ENCODE measurements around the gene PIK3IP1.

Gene PIK3IP1

DNA sequence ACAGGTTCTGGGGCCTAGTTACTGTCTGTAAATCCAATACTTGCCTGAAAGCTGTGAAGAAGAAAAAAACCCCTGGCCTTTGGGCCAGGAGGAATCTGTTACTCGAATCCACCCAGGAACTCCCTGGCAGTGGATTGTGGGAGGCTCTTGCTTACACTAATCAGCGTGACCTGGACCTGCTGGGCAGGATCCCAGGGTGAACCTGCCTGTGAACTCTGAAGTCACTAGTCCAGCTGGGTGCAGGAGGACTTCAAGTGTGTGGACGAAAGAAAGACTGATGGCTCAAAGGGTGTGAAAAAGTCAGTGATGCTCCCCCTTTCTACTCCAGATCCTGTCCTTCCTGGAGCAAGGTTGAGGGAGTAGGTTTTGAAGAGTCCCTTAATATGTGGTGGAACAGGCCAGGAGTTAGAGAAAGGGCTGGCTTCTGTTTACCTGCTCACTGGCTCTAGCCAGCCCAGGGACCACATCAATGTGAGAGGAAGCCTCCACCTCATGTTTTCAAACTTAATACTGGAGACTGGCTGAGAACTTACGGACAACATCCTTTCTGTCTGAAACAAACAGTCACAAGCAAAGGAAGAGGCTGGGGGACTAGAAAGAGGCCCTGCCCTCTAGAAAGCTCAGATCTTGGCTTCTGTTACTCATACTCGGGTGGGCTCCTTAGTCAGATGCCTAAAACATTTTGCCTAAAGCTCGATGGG is 13.5 kb downstream of the PIK3IP1 start:
- DNase-seq (ENCODE audit: low read depth), result no peak

GRCh38 chr22:31278151-31278621 is 14.1 kb downstream of the PIK3IP1 start:
- DNase-seq (ENCODE audit: low read depth), result no peak

GRCh38 chr22:31277741-31278140 is 14.5 kb downstream of the PIK3IP1 start:
- DNase-seq (ENCODE audit: low read depth), result no peak

- DNase-seq (ENCODE audit: low read depth), result no peak
Observed at GRCh38 chr22:31276426-31277167, 15.7 kb downstream of the PIK3IP1 start.

DNA sequence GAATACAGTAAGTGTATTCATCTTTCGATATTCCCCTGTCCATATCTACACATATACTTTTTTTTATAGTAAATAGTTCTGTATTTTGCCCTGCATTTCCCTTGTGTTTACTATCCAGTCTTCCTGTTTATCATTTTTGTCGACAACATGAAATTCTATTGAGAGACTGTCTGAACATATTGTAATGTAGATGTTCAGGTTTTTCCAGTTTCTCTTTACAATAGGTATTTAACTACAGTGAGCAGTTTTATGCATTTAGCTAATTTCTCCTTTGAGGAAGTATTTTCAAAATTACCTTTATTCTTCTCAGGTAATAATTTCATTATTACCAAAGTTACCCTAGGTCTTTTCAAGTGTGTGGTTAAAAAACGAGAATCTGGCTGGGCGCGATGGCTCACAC is 16.7 kb downstream of the PIK3IP1 start:
- DNase-seq (ENCODE audit: low read depth), result no peak

GRCh38 chr22:31275018-31275417 is 17.3 kb downstream of the PIK3IP1 start:
- no peak for DNase-seq (ENCODE audit: low read depth)

GRCh38 chr22:31274017-31274416 is 18.3 kb downstream of the PIK3IP1 start:
- no peak for DNase-seq (ENCODE audit: low read depth)

DNA sequence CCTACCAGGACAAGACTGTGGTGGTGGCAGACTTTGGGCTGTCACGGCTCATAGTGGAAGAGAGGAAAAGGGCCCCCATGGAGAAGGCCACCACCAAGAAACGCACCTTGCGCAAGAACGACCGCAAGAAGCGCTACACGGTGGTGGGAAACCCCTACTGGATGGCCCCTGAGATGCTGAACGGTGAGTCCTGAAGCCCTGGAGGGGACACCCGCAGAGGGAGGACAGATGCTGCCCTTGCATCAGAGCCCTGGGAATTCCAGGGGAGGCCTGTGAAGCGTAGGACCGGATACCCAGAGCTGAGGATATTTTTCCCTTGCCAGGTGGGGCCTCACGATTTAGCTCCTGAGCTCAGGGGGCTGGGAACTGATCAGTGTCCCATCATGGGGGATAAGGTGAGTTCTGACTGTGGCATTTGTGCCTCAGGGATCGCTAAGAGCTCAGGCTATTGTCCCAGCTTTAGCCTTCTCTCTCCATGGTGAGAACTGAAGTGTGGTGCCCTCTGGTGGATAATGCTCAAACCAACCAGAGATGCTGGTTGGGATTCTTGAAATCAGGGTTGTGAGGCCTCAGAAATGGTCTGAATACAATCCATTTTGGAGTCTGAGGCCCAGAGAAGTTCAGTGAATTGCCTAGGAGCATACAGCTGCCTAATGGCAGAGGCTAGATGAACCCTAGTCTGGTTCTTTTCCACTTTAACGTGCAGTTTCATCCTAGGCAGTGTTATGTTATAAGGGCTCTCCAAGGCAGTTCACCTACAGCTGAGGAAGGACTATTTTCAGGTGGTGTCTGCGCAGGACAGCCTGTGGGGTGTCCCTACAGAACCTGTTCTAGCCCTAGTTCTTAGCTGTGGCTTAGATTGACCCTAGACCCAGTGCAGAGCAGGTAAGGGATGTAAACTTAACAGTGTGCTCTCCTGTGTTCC is 19.5 kb downstream of the PIK3IP1 start:
- no peak for DNase-seq (ENCODE audit: low read depth)

- no peak for DNase-seq (ENCODE audit: low read depth)
Observed at GRCh38 chr22:31271485-31271884, 20.8 kb downstream of the PIK3IP1 start.

DNA sequence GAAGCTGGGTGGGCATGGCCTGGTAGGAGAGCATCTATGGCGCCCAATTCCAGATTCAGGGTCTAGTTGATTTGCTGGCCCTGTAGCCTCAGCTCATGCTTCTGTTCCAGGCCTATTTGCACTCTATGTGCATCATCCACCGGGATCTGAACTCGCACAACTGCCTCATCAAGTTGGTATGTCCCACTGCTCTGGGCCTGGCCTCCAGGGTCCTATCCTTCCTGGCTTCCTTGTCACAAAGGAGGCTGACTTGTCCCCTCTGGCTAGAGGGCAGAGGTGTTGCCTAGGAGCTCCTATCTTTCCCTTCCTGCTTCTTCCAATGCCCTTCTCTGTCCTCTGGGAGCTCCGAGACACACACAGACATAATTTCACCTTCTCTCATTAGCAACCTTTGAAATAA is 21.3 kb downstream of the PIK3IP1 start:
- DNase-seq (ENCODE audit: low read depth), result no peak

DNA sequence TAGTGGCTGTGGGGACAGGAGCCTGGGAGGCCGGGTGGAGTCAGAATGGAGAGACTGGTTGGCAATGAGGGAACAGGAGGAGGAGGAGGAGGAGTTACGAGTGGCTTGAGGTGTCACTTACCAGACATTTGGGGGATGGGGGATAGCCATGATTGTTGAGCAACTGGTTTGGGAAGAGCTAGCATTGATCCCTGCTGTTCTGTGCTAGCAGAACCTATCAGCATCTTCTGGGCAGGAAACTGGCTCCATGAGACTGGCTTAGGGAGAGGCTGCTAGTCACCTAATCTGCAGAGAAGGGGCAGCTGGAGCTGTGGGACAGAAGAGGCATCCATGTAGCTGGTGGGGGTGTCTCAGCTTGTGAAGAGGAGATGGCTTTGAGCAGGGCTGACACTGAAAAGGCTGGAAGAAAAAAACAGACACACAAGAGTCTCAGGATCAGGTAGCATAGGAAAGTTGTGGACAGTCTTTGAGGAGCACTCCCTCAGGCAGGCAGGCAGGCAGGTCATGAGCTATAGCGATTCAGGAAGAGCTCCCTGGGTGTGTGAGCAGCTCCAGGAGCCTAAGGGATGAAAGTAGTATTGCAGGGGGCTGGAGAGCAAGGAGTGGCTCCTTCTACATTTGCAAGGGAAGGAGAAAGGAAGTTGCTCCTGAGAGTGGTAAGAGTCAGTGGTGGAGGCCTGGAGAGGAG is 22.3 kb downstream of the PIK3IP1 start:
- no peak for DNase-seq (ENCODE audit: low read depth)

DNA sequence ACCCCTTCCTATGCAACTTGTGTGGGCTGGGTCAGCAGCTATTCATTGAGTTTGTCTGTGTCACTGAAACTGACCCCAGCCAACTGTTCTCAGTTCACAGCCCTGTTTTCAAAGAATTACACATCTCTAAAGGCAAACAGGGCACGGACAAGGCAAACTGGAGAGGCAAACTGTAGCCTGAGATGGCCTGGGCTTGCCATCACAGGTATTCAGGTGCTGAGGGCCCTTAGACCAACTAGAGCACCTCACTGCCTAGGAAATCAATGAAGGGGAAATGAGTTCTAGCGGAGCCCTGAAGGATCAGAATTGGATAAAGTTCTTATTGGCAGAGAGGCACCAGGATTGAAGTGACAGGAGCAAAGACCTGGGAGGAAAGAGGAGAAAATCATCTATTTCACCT is 24.0 kb downstream of the PIK3IP1 start:
- DNase-seq (ENCODE audit: low read depth), result no peak

GRCh38 chr22:31263896-31264640 is 28.2 kb downstream of the PIK3IP1 start:
- DNase-seq (ENCODE audit: low read depth), result no peak

- DNase-seq (ENCODE audit: low read depth), result no peak
Observed at GRCh38 chr22:31262312-31263133, 29.8 kb downstream of the PIK3IP1 start.

GRCh38 chr22:31260474-31260856 is 31.8 kb downstream of the PIK3IP1 start:
- DNase-seq (ENCODE audit: low read depth), result no peak

- no peak for DNase-seq (ENCODE audit: low read depth)
Observed at GRCh38 chr22:31259798-31260473, 32.4 kb downstream of the PIK3IP1 start.

- no peak for DNase-seq (ENCODE audit: low read depth)
Observed at GRCh38 chr22:31253949-31254348, 38.3 kb downstream of the PIK3IP1 start.

GRCh38 chr22:31250740-31251600 is 41.3 kb downstream of the PIK3IP1 start:
- DNase-seq (ENCODE audit: low read depth), result no peak
